Pons (tissue), 1 donor: ENCODE data around the gene PRAMEF25.
"Not testable (repeated sequence)": the region's sequence is repeated elsewhere in the genome, so short reads cannot be mapped to it uniquely, and the experiment has no call there.

Experiments
- DNase-seq: peaks from one replicate; pipeline ENCODE4 v3.0.0-alpha.2; 2016; ENCODE audit warnings: low spot score

PRAMEF25 gene

DNA sequence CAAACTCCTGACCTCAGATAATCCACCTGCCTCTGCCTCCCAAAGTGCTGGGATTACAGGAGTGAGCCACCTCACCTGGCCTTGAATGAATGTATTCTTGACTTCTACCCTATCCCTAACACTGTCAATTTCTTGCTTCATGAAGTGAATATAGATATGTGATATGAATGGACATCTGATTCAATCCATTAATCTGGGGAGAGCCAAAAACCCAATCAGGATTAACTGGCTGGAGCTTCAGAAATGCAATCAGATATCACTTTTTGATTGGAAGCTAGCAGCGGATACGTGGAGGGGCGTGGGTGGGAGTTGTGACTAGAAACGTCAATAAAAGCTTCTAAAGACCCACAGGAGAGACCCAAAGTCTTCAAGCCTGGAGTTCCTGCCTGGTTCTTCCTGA is at the start of gene PRAMEF25:
PRAMEF25 (plus strand) TSS at position 301 of the 400 bp plus-strand sequence. CDS start 2,920 bp downstream, outside the sequence.
- DNase-seq, result not testable (repeated sequence)

- not testable (repeated sequence) for DNase-seq
These were observed 14.1 kb upstream of the PRAMEF25 start, which contains the start of gene PRAMEF27 for GRCh38 chr1:13056475-13056874. TSS of gene PRAMEF27 (minus strand) at chr1:13056575. CDS start at chr1:13053659, 2,916 bp downstream.

- DNase-seq, result not testable (repeated sequence)
These were observed 46.2 kb downstream of the PRAMEF25 start, which contains the start of gene HNRNPCL2 for GRCh38 chr1:13116754-13117153. TSS of gene HNRNPCL2 (minus strand) at chr1:13116854. CDS start at chr1:13116400, 454 bp downstream.
